GM12892 (cell line): ENCODE data around the gene RIPOR2.

Experiments
- POLR2A ChIP-seq: IDR thresholded peaks from 2 replicates; pipeline ENCODE4 v1.6.1; 2011; ENCODE audit warnings: low read depth, low read length, control low read depth
- POLR2AphosphoS5 ChIP-seq: IDR thresholded peaks from 2 replicates; pipeline ENCODE4 v1.6.1; 2011; ENCODE audit warnings: low read depth, low read length, control low read depth
- TAF1 ChIP-seq: IDR thresholded peaks from 2 replicates; pipeline ENCODE4 v1.6.1; 2011; ENCODE audit warnings: low read depth, mild to moderate bottlenecking, control low read depth, low read length, borderline replicate concordance

- TF ChIP-seq TAF1 (no peak), POLR2A (no peak), POLR2AphosphoS5 (no peak)
Observed at GRCh38 chr6:24856901-24857670, 78.7 kb downstream of the RIPOR2 start.
